Fibroblast of mammary gland (primary cell): ENCODE measurements around the gene CDK4.

Experiments
- DNase-seq: peaks from one replicate; pipeline ENCODE4 v3.0.0-alpha.2; 2010; ENCODE audit warnings: low read depth
- H3K4me3 ChIP-seq: 2 replicates; pipeline ENCODE4 v1.5.1; 2011; ENCODE audit warnings: low read depth, mild to moderate bottlenecking, low read length, moderate library complexity; ENCODE audit not compliant: control insufficient read depth
- CTCF ChIP-seq: conservative IDR thresholded peaks from 2 replicates; pipeline ENCODE4 v1.5.1; 2011; ENCODE audit warnings: low read depth, low read length, inconsistent platforms; ENCODE audit not compliant: control insufficient read depth, insufficient read depth

CDK4 gene

GRCh38 chr12:57739387-57739786, 12.7 kb downstream of the CDK4 start:
- H3K4me3 ChIP-seq = no peak overlapping the region
- no peak for DNase-seq
- TF ChIP-seq CTCF = no peak

- peak within 1 kb of the TSS; percentile 2 for H3K4me3 ChIP-seq
- TF ChIP-seq CTCF = no peak
- no peak for DNase-seq
Measured at GRCh38 chr12:57738661-57739237, 13.4 kb downstream of the CDK4 start, which contains the start of gene AGAP2. TSS of gene AGAP2 (minus strand) at chr12:57738742. CDS start at chr12:57738246, 496 bp downstream.

- H3K4me3 ChIP-seq = peak overlapping the region; percentile 2
- no peak for DNase-seq
- TF ChIP-seq CTCF = no peak
Measured at GRCh38 chr12:57737467-57738460, 14.3 kb downstream of the CDK4 start.

GRCh38 chr12:57736741-57737466, 15.2 kb downstream of the CDK4 start:
- DNase-seq = no peak
- no peak for TF ChIP-seq CTCF
- no peak overlapping the region for H3K4me3 ChIP-seq

- peak overlapping the region; percentile 26 for H3K4me3 ChIP-seq
- peak; percentile 25 for TF ChIP-seq CTCF
- peak; percentile 34 for DNase-seq
Measured at GRCh38 chr12:57735952-57736740, 16.0 kb downstream of the CDK4 start.

- TF ChIP-seq CTCF = no peak
- H3K4me3 ChIP-seq = no peak overlapping the region
- no peak for DNase-seq
Measured at GRCh38 chr12:57735198-57735855, 16.8 kb downstream of the CDK4 start.
